RWPE1 (cell line): Measurements from ENCODE around the gene DOK6.

Source experiments
- CTCF ChIA-PET: fragments of 350-600 bp; sonication (Branson Sonifier 250); formaldehyde crosslinking; extraction: SDS; loops from one replicate; lab custom pipeline; 2021; lab: Yijun Ruan, JAX
- POLR2A ChIA-PET: fragments of 400-600 bp; formaldehyde crosslinking; extraction: SDS; loops from one replicate; lab custom pipeline; 2020; ENCODE audit warnings: antibody characterized with exemption; ENCODE audit not compliant: low non-redundant PET; lab: Yijun Ruan, JAX
- DNase-seq: peaks from one replicate; pipeline ENCODE4 v3.0.0; 2012; ENCODE audit warnings: low spot score
- H3K27ac ChIP-seq: fragments of 450-650 bp; 2 replicates; pipeline ENCODE4 v1.5.1; 2017
- CTCF ChIP-seq: fragments of 450-650 bp; conservative IDR thresholded peaks from 2 replicates; pipeline ENCODE4 v1.5.1; 2017; ENCODE audit warnings: low read depth, mild to moderate bottlenecking

DOK6 gene

DNA sequence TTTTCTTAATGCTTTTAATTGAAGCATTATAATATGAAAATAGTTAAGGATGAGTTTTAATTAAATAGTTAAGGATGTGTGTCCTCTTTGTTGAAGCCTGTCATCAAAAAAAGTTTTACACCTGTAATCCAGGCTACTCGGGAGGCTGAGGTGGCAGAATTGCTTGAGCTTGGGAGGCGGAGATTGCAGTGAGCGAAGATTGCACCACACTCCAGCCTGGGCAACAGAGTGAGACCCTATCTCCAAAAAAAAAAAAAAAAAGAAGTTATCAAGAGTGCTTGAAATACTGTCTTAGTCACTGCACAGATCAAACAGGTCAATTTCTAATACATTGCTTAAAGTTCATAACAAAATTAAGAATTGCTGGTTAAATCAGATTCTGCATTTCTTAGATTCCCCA lies 353.4 kb downstream of the DOK6 start:
- DNase-seq, result no peak
- TF ChIP-seq CTCF, result no peak
- ChIA-PET POLR2A (no interaction called here), CTCF (no interaction called here)
- H3K27ac ChIP-seq, result no peak overlapping the region

DNA sequence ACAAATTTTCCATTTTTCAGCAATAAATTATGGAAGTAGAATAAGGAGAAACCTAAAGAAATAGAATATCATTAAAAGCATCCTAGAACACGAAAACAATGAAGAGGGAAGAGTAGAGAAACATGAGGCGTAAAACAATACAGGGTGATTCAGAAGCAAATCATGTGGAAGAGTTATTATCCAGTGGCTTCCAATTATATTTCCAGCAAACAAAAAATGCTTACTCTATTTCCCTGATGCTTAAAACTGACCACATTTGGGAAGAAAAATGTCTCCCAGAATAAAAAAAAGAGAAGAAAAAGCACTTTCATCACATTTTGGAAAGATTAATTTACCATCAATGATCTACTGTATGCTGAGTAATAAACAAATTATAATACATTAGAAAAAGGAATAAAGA lies 354.4 kb downstream of the DOK6 start:
- ChIA-PET POLR2A (no interaction called here), CTCF (no interaction called here)
- DNase-seq, result no peak
- TF ChIP-seq CTCF, result no peak
- H3K27ac ChIP-seq, result no peak overlapping the region

GRCh38 chr18:69755856-69756496 lies 355.3 kb downstream of the DOK6 start:
- H3K27ac ChIP-seq, result no peak overlapping the region
- POLR2A ChIA-PET, result no interaction called here
- TF ChIP-seq CTCF, result no peak
- DNase-seq, result no peak
- CTCF ChIA-PET, result no interaction called here

GRCh38 chr18:69757733-69758132 lies 357.0 kb downstream of the DOK6 start:
- ChIA-PET CTCF (interaction anchor here (0.6 kb wide), 1 partner anchor 90 kb away, joined by 3 read pairs; no protein-coding TSS in a partner anchor), POLR2A (no interaction called here)
- no peak for TF ChIP-seq CTCF
- no peak for DNase-seq
- H3K27ac ChIP-seq, result no peak overlapping the region

DNA sequence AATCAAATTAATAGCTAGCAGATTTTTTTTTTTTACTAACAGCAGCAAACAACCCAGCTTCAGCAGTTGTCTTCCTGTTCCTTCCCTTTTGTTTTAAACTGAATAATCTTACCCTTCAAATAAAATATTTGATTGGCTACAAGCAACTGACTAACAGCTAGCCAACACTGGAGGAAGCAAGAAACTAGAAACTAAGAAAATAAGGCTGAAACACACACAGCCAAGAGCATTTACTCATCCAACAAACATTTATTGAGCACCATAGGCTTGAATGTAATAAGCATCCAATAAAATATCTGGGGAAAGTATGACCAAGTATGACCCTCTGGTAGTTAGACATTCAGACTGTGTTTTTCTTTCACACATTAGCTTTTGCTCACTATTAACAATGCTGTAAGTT lies 357.8 kb downstream of the DOK6 start:
- ChIA-PET POLR2A (no interaction called here), CTCF (interaction anchor here (0.6 kb wide), 1 partner anchor 1144 kb away, joined by 3 read pairs; no protein-coding TSS in a partner anchor)
- no peak overlapping the region for H3K27ac ChIP-seq
- TF ChIP-seq CTCF, result no peak
- no peak for DNase-seq

GRCh38 chr18:69759046-69759445 lies 358.4 kb downstream of the DOK6 start:
- CTCF ChIA-PET, result interaction anchor here (0.6 kb wide), 1 partner anchor 11 kb away, joined by 3 read pairs; no protein-coding TSS in a partner anchor
- no peak for TF ChIP-seq CTCF
- no peak overlapping the region for H3K27ac ChIP-seq
- POLR2A ChIA-PET, result no interaction called here
- no peak for DNase-seq
